Measurements from ENCODE around the gene PLXNA3.

DNA sequence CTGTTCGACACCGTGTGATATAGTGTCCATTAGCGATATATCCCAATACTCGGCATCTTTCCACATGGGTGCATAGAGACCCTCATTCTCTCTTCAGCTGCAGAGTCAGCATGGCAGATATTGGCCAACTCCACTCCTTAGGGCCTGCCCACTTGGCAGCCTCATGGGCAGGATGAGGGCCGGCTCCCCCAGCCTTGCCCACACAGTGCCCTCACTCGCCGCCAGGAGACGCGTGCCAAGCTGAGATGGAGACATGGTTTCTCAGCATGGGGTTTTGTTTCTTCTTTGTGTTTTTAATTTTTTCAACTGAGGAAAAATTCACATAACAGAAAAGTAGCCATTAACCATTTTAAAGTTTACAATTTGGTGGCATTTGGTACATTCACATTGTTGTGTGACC, 5.3 kb upstream of the PLXNA3 start:
- TF ChIP-seq, protein P1, sequence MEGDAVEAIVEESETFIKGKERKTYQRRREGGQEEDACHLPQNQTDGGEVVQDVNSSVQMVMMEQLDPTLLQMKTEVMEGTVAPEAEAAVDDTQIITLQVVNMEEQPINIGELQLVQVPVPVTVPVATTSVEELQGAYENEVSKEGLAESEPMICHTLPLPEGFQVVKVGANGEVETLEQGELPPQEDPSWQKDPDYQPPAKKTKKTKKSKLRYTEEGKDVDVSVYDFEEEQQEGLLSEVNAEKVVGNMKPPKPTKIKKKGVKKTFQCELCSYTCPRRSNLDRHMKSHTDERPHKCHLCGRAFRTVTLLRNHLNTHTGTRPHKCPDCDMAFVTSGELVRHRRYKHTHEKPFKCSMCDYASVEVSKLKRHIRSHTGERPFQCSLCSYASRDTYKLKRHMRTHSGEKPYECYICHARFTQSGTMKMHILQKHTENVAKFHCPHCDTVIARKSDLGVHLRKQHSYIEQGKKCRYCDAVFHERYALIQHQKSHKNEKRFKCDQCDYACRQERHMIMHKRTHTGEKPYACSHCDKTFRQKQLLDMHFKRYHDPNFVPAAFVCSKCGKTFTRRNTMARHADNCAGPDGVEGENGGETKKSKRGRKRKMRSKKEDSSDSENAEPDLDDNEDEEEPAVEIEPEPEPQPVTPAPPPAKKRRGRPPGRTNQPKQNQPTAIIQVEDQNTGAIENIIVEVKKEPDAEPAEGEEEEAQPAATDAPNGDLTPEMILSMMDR (conservative IDR thresholded peaks at IDR 0.05; ENCODE audit: low read depth in 2 of 2) = no peak
- no peak for TF ChIP-seq POLR2AphosphoS5 (IDR thresholded peaks at IDR 0.05; ENCODE audit: low read depth)
- no peak for TF ChIP-seq NANOG (IDR thresholded peaks at IDR 0.05; ENCODE audit: borderline replicate concordance)
- TF ChIP-seq CREB1 (CRISPR knock-in tag; IDR thresholded peaks at IDR 0.05; ENCODE audit: low read depth) = no peak

Data from GM23338 (cell line).